DND-41 (cell line): ENCODE data around the gene NBEA.
"Not testable (repeated sequence)": the region's sequence is repeated elsewhere in the genome, so short reads cannot be mapped to it uniquely, and the experiment has no call there.

Experiments used
- ATAC-seq: fragments of 200-7000 bp; cut with Tn5 transposase; 3 replicates; pipeline ENCODE4 v1.9.1; 2021; ENCODE audit warnings: low read depth; ENCODE audit not compliant: insufficient read depth
- DNase-seq: peaks from one replicate; pipeline ENCODE4 v3.0.0-alpha.2; 2020
- H2AFZ ChIP-seq: 2 replicates; pipeline ENCODE4 v1.6.0; 2012; ENCODE audit warnings: low read depth, low read length
- H3K27ac ChIP-seq: 2 replicates; pipeline ENCODE4 v1.5.1; 2012; ENCODE audit warnings: low read length, inconsistent platforms
- H3K27me3 ChIP-seq: fragments of 200-600 bp; sonication (generic); 2 replicates; pipeline ENCODE4 v1.6.0; 2012; ENCODE audit warnings: low read length, mild to moderate bottlenecking, inconsistent platforms; ENCODE audit not compliant: insufficient read depth, poor library complexity
- H3K36me3 ChIP-seq: 2 replicates; pipeline ENCODE4 v1.5.1; 2012; ENCODE audit warnings: low read length, inconsistent platforms; ENCODE audit not compliant: insufficient read depth
- H3K4me1 ChIP-seq: 2 replicates; pipeline ENCODE4 v1.5.1; 2012; ENCODE audit warnings: mild to moderate bottlenecking, low read length; ENCODE audit not compliant: insufficient read depth
- H3K4me2 ChIP-seq: 2 replicates; pipeline ENCODE4 v1.6.0; 2012; ENCODE audit warnings: mild to moderate bottlenecking, moderate library complexity, low read length, inconsistent platforms; ENCODE audit not compliant: insufficient read depth
- H3K4me3 ChIP-seq, 2 experiments: fragments of 200-600 bp in 1 of 2; shearing (Covaris generic) in 1 of 2; 2 replicates each; pipeline ENCODE4 v1.5.1; 2012 to 2016; ENCODE audit warnings: inconsistent platforms in 2 of 2, low read length in 2 of 2, mild to moderate bottlenecking in 2 of 2, low read depth in 1 of 2, moderate library complexity in 1 of 2
- H3K79me2 ChIP-seq: 2 replicates; pipeline ENCODE4 v1.6.0; 2012; ENCODE audit warnings: low read length, inconsistent platforms; ENCODE audit not compliant: insufficient read depth
- H3K9ac ChIP-seq: 2 replicates; pipeline ENCODE4 v1.6.0; 2012; ENCODE audit warnings: low read depth, mild to moderate bottlenecking, inconsistent platforms, low read length, moderate library complexity
- H3K9me3 ChIP-seq: 2 replicates; pipeline ENCODE4 v1.5.1; 2012; ENCODE audit warnings: low read length, moderate library complexity, mild to moderate bottlenecking, inconsistent platforms; ENCODE audit not compliant: insufficient read depth, severe bottlenecking
- H4K20me1 ChIP-seq: 2 replicates; pipeline ENCODE4 v1.6.0; 2012; ENCODE audit warnings: low read length; ENCODE audit not compliant: insufficient read depth
- CTCF ChIP-seq: IDR thresholded peaks from 2 replicates; pipeline ENCODE4 v1.5.1; 2012; ENCODE audit warnings: borderline replicate concordance, low read length, moderate library complexity, mild to moderate bottlenecking; ENCODE audit not compliant: poor library complexity, severe bottlenecking; ENCODE audit errors: extremely low read depth
- EZH2 ChIP-seq: IDR thresholded peaks from 3 replicates; pipeline ENCODE4 v1.6.1; 2012; ENCODE audit warnings: borderline replicate concordance, low read depth, mild to moderate bottlenecking, moderate library complexity, low read length, inconsistent platforms; ENCODE audit not compliant: severe bottlenecking

Gene NBEA

GRCh38 chr13:35389535-35389934, 447.5 kb downstream of the NBEA start:
- ATAC-seq (no peak), DNase-seq (no peak)
- H3K4me3 ChIP-seq = no peak overlapping the region
- H3K27ac ChIP-seq = no peak overlapping the region
- no peaks in the 10 kb centered on the region for H4K20me1 ChIP-seq
- no peak for TF ChIP-seq CTCF
- no peak for TF ChIP-seq EZH2
- H3K4me1 ChIP-seq = no peaks in the 10 kb centered on the region
- H2AFZ ChIP-seq = no peak overlapping the region
- no peaks in the 10 kb centered on the region for H3K27me3 ChIP-seq
- no peaks in the 10 kb centered on the region for H3K36me3 ChIP-seq
- no peaks in the 10 kb centered on the region for H3K9me3 ChIP-seq
- H3K79me2 ChIP-seq = no peaks in the 10 kb centered on the region
- H3K4me2 ChIP-seq = no peak overlapping the region
- no peak overlapping the region for H3K9ac ChIP-seq

GRCh38 chr13:35392768-35393167, 450.7 kb downstream of the NBEA start:
- H3K9me3 ChIP-seq = no peaks in the 10 kb centered on the region
- DNase-seq (no peak), ATAC-seq (no peak)
- no peaks in the 10 kb centered on the region for H3K79me2 ChIP-seq
- TF ChIP-seq CTCF (no peak), EZH2 (no peak)
- H3K36me3 ChIP-seq = no peaks in the 10 kb centered on the region
- no peaks in the 10 kb centered on the region for H4K20me1 ChIP-seq
- H3K4me3 ChIP-seq = no peak overlapping the region
- no peak overlapping the region for H3K4me2 ChIP-seq
- no peak overlapping the region for H3K9ac ChIP-seq
- H2AFZ ChIP-seq = no peak overlapping the region
- H3K27ac ChIP-seq = no peak overlapping the region
- no peaks in the 10 kb centered on the region for H3K4me1 ChIP-seq
- H3K27me3 ChIP-seq = no peaks in the 10 kb centered on the region

DNA sequence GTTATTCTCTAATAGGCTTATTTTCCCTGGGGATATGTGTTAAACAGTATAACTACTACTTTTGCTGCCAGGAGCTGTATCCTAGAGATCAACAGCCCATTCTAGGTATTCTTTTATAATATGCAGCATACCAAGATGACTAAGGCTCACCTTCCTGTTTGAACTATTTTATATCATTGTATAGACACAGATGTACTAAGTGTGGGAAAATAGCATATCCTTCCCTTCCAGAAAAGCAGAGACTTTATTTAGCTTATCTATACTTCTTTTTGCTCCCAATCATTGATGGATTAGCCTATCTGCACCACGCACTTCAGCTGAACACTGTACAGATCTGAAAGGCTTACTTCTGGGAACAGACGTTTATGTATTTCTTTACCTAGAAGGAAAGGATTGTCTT, 451.8 kb downstream of the NBEA start:
- no peaks in the 10 kb centered on the region for H3K79me2 ChIP-seq
- no peak overlapping the region for H3K9ac ChIP-seq
- no peak overlapping the region for H3K4me3 ChIP-seq
- H3K36me3 ChIP-seq = no peaks in the 10 kb centered on the region
- TF ChIP-seq EZH2 (no peak), CTCF (no peak)
- DNase-seq (no peak), ATAC-seq (no peak)
- H3K27me3 ChIP-seq = no peaks in the 10 kb centered on the region
- peaks cover 6% of the 10 kb centered on the region for H3K9me3 ChIP-seq
- no peak overlapping the region for H3K27ac ChIP-seq
- no peaks in the 10 kb centered on the region for H4K20me1 ChIP-seq
- no peak overlapping the region for H2AFZ ChIP-seq
- H3K4me1 ChIP-seq = no peaks in the 10 kb centered on the region
- no peak overlapping the region for H3K4me2 ChIP-seq

DNA sequence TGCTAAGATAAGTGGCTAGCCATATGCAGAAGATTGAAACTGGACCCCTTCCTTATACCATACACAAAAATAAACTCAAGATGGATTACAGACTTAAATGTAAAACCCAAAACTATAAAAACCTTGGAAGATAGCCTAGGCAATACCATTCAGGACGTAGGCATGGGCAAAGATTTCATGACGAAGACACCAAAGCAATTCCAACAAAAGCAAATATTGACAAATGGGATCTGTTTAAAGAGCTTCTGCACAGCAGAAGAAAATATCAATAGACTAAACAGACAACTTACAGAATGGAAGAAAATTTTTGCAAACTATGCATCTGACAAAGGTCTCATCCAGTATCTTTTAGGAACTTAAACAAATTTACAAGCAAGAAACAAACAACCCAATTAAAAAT, 466.2 kb downstream of the NBEA start:
- H3K4me1 ChIP-seq, H2AFZ ChIP-seq, ATAC-seq, H3K79me2 ChIP-seq, H3K9me3 ChIP-seq, H4K20me1 ChIP-seq, H3K36me3 ChIP-seq, H3K9ac ChIP-seq, DNase-seq, H3K27ac ChIP-seq, H3K4me3 ChIP-seq, H3K4me2 ChIP-seq, H3K27me3 ChIP-seq: not testable (repeated sequence)
